ACHN (cell line): Measurements from ENCODE around the gene BACH2.

Experiments
- DNase-seq: peaks from one replicate; pipeline ENCODE4 v3.0.0-alpha.2; 2015
- in situ Hi-C: cut with HindIII; loops from 2 replicates; pipeline ENCODE4 v1.10.0; 2017; ENCODE audit warnings: low sequenced_read_pairs, low pct_ligation_motif_present, low pct_unique_long_range_greater_than_20kb

BACH2 gene

DNA sequence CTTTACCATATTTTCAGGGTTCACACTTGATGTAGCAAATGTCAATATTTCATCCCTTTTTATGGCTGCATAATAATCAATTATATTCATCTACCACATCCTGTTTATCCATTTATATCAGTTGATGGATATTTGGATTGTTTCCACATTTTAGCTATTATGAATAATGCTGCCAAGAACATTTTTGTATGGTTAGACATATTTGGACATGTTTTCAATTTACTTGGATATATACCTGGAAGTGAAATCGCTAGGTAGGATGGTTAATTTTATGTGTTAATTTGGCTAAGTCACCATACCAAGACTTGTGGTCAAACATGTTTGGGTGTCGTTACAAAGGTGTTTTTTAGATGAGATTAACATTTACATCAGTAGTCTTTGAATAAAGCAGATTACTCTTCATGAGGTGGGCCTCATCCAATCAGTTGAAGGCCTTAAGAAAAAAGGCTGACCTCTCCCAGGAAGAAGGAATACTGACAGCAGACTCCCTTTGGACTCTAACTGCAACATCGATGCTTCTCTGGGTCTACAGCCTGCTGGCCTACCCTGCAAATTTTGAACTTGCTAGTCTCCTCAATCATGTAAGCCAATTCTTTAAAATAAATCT is 196.5 kb downstream of the BACH2 start:
- no peak for DNase-seq
- in situ Hi-C loops, result no loop called here

- in situ Hi-C loops, result no loop called here
- DNase-seq, result no peak
These were observed 198.0 kb downstream of the BACH2 start for GRCh38 chr6:90098627-90099026.

DNA sequence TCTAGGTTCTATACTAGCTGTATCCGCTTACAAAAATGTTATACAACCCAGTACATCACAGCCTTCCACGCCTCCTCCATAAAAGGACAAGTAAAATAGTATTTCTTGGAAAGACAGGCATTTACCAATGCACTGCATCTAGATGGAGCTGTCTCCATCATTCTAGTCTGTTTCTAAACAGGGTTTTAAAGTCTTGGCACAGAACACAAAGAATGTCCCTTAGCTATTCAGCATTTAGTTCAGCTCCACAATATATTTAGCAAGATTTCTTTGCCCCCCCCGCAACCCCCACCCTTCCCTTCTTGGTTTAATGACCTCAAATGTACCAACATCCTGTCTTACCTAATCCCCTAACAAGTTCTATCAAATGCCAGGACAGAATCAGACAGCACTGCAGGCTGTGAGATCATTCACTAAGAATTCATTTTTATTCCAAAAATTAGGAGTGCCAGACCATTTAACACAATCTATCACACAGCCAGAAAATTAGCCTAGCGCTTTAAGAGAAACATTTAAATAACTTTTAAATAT is 198.6 kb downstream of the BACH2 start:
- in situ Hi-C loops, result no loop called here
- no peak for DNase-seq

DNA sequence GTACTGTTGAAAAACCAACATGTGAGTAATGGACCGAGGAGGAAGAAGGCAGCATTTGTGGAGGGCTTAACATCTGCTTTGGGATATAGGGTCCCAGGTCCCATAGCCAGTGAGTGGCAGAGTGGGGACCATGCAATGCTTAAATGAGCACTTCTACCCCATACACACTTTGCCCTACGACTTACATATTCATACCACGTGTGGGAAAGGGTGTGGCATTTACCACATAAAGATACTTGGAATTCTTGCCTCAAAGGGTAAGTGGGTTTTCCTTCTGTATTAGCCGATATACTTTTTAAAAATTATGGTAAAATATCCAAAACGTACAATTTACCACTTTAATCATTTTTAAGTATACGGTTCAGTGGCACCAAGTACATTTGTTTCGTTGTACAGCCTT is 199.3 kb downstream of the BACH2 start:
- in situ Hi-C loops, result no loop called here
- no peak for DNase-seq

DNA sequence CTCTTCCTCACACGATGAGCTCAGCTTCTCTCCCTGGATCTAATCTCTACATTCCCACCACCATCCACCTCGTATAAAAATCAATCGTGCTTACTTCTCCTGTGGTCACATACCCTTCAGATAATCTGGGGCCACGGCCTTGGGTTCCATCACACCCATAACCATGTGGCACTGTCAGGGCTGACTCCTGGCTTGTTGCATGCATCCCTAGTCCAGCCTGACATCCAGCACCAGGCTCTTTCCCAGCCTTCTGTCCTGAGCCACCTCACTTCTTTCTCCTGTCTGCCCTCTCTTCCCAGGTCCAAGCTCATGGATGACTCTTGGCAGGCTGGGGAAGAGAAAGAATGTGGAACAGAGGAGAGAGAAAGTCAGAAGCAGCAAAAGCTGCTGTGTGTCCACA is 199.8 kb downstream of the BACH2 start:
- no peak for DNase-seq
- in situ Hi-C loops, result no loop called here

DNA sequence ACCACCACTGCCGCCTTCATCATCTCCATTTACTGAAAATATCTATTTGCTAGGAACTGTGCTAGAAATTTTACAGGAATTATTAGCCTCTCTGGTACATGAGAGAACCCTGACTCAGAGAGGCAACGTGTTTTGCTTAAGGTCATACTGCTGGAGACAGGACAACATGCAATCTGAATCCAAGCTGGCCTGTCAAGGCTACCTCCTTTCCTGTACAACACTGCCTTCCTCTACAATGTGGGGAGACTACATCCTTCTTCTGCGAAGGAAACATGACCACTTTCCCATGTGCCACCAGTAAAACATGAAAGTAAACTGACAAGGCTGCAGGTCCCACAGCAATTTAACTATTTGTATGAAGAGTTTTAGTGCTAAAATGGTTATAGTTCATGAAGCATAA is 200.9 kb downstream of the BACH2 start:
- in situ Hi-C loops, result no loop called here
- DNase-seq, result no peak

DNA sequence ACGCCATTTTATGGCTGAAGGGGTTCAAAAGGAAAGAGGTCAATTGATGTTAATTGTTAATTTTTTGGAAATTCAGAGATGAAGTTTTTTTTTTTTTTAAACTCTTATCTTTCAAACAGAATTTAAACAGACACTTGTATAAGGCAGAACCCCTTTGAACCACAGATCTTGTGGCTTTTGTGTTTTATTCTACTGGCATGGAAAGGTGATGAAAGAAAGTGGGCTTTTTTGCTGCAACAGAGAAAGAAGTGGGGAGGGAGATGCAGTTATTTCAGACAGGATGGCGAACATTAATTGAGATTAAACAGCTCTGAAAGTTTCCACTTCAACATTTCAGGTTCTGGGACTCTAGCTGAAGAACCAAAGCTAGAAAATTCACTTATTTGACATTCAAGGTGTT is 201.5 kb downstream of the BACH2 start:
- no peak for DNase-seq
- in situ Hi-C loops, result no loop called here

DNA sequence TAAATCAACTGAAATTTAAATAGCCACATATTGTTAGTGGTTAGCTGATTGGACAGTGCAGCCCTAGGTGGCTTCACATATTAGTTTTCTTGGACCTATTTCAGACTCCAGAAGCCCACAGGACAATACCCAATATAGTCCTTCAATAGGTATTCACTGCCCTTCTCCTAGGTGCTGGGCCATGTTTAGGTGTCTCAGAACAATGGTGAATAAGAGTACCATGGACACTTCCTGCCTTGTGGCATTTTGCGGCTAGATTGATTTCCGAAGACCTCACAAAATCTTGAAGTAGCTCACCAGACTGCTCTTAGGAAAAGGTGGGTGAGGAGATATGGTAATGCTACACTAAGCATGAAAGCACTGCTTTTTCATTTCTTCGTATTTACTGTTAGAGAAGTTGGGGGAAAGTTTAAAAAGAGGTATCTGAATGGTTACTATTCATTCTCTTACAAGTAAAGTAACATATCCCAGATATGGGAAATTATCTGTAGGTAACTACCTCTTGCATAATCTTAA is 203.0 kb downstream of the BACH2 start:
- in situ Hi-C loops, result no loop called here

DNA sequence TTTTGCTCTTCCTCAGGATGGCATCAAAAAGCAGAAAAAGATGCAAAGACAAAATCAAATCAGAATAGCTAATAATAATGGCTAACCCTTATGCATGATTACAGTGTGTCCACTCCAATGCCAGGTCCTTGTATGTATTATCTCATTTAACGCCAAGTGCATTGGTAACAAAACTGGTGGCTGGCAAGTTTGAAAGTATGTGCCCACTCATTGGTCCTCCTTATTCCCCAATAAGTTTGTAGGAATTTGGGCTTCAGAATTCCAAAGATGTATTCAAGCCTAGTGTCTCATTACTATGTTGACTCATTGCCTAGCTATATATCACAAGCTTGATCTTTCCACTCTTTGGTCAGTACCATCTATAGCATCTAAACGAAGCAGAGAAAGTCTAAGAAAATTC is 205.8 kb downstream of the BACH2 start:
- in situ Hi-C loops, result no loop called here
- no peak for DNase-seq

More for the DNA sequence above, 203.0 kb downstream of the BACH2 start:
- DNase-seq, result no peak

DNA sequence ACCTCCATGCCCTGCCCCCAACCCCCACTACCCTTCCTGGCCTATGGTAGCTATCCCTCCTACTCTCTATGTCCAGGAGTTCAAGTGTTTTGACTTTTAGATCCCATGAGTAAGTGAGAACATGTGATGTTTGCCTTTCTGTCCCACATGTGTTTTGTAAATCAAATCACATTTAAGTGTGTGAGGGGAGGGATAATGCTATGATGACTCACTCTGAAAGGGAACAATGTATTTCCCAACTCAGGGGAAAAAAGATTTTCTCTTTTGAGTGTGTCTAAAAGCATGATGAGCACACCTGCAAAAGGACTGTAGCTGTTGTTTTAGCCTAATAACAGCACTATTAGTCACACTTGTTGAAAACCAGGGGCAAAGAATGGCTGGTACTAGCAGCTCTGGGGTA is 208.6 kb downstream of the BACH2 start:
- no peak for DNase-seq
- in situ Hi-C loops, result no loop called here

DNA sequence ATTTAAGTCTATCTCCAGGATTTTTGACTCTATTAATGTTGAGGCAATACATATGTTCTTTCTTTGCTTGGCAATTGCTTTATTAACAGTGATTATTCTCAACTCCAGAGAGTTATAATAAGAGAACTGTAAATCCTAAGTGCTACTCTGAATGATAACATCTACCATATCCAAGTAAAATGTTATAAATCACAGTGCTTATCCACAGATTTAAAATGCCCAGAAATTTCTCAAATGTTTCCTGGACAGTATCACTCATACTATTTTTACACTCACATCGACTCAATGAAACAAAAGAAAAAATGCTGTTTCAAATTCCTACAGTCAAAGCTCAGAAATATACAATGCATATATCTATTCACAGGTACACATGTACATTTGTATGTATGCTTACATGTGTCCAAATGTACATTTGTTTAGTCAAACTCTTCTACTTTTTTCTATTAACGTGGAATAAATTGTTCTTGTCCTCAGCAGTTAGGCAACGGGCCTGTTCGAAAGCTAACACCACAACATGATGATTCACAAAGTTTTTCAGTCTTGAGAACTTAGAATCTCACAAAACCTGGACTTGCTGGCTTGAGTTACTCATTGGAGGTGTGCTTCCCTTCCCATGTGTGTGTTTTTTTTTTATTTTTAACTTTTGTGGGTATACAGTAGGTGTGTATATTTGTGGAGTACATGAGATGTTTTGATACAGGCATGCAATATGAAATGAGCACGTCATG is 209.4 kb downstream of the BACH2 start:
- no peak for DNase-seq
- in situ Hi-C loops, result no loop called here

DNA sequence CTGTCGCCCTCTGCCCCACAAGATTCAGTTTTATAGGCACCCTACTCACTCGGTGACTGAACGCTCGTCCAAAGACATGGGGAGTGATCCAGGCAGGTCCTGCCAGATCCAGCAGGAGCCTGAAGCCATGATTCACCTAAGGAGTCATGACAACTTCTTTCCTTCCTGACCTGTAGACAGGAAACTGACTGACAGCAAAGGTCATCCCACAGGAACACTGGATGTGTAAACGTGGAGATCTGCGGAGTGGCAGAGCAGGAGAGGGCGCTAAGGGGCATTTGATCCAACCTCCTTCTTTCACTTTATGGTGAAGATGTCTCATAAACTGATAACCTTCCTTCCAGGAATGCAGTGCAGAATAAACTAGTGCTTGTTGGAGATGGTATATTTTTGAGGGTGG is 210.1 kb downstream of the BACH2 start:
- in situ Hi-C loops, result no loop called here
- peak; percentile 2 for DNase-seq

GRCh38 chr6:90083891-90084290 is 212.8 kb downstream of the BACH2 start:
- no peak for DNase-seq
- in situ Hi-C loops, result no loop called here

DNA sequence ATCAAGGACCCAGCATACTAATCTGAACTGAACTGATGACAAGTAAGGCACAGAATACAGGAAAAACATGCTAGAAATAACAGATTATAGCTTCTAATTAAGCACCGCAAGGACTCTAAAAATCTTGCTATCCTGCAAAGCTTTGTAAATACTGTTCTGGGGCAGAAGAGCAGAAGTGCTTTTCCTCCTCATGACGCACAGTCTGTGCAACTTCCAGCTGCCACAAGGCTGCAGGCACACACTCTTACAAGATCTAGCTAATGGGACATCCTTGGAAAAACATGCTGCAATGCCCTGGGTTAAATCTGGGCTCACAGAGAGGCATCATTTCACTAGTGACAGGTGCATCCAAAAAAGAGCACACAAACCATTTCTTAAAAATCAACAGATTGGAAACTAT is 213.8 kb downstream of the BACH2 start:
- DNase-seq, result no peak
- in situ Hi-C loops, result no loop called here

DNA sequence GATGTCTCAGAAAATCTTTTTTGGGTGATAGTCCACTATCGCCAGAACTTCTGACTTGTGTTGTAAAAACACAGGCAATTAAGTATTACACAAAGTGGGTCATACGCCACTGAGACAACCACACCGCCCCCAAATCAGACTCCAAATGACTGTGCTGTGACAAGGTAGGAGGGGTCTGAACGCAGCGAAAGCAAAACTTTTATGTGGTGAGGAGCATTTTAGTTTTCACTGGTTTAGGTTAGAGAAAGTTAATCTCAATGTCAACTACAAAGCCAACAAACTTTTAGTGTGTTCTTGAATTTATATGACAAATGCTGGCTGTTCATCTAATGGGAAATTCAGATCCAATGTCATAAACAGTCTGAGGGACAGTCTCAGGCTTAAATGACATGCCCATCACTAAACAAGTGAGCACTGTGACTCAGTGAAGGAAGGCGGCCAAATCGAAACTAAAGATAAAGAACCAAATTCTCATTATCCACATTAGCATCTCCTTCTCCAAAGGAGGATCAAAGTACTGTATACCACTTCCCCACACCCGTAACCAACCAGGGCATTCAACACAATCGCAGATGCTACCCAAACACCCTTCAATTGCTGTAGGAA is 215.7 kb downstream of the BACH2 start:
- in situ Hi-C loops, result no loop called here
- DNase-seq, result no peak

DNA sequence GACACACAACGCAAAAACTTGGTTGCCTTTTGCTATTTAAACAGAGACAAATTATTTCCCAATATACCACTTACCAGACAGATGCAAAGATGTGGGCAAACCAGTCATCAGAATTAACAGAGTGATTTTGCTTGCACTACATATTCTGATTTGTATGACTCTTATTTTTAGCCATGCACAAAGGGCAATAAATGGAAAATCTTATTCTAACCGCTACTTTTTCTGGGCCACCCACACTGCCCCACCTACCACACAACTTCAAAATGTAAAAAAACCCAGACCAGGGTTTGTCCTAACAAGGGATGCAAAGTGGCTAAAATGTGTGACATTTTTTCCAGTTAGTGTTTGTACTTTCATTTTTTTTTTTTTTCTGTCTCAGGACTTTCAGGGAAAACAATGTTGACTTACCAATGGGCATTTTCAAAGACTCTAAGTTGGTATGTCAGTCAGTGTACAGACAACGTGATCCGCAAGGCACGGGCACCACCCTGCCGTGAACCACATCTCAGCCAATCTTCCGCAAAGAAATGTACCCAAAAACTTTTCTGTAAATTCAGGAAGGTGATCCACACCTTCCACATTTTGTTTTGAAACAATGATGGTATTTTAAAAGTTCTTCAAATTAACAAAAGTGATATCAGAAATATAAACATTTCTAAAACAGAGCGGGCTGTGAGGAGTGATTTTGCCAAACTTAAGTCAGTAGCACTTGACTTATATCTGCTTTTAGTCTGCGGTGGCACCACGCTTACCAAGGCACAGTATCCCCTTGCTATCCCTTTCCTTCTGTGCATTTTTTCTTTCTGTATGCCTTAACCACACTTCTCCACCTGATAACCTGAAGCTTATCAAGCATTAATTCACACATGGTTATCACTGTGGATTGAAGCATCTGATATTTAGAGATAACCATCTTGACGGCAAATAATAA is 216.8 kb downstream of the BACH2 start:
- no peak for DNase-seq
- in situ Hi-C loops, result no loop called here

- in situ Hi-C loops, result no loop called here
- no peak for DNase-seq
These were observed 217.9 kb downstream of the BACH2 start for GRCh38 chr6:90078513-90079289.
